ENCODE measurements around the gene MMP13. TPM values are rescaled to one million over a fixed set of nuclear protein-coding genes. Genes with fewer than 3 reads are reported as not detected.

MMP13 gene
- total RNA-seq, 2 experiments from 2014 or later, result not detected

GRCh38 chr11:102932678-102933077 is 22.9 kb downstream of the MMP13 start:
- no TSS peak for BruUV-seq (replicated peaks)
- H3K27ac ChIP-seq (ENCODE audit: low read depth, low read length, poor library complexity, severe bottlenecking), result no peak overlapping the region
- intact Hi-C loops (cut with micrococcal nuclease; ENCODE audit: unreplicated experiment), result no loop called here
- H2AFZ ChIP-seq (ENCODE audit: low read length), result no peak overlapping the region
- H3K4me1 ChIP-seq (ENCODE audit: insufficient read depth, low read length, poor library complexity, severe bottlenecking), result no peaks in the 10 kb centered on the region
- TF ChIP-seq CTCF (conservative IDR thresholded peaks at IDR 0.05; ENCODE audit: low read length) (no peak), EZH2phosphoT487 (IDR thresholded peaks at IDR 0.05; ENCODE audit: borderline replicate concordance, low read depth, low read length) (no peak)
- H4K20me1 ChIP-seq (ENCODE audit: insufficient read depth, low read length), result no peaks in the 10 kb centered on the region
- H3K4me2 ChIP-seq (ENCODE audit: low read length), result no peak overlapping the region
- no peaks in the 10 kb centered on the region for H3K9me3 ChIP-seq (ENCODE audit: low read length)
- H3K4me3 ChIP-seq (ENCODE audit: low read depth, low read length, poor library complexity, severe bottlenecking), result no peak overlapping the region
- ChIA-PET CTCF (ENCODE audit: unreplicated experiment) (no interaction called here), POLR2A (interaction anchor here (0.6 kb wide), 1 partner anchor 140 kb away, joined by 3 read pairs; no protein-coding TSS in a partner anchor)
- no peaks in the 10 kb centered on the region for H3K36me3 ChIP-seq (ENCODE audit: insufficient read depth, low read length)
- no peaks in the 10 kb centered on the region for H3K79me2 ChIP-seq (ENCODE audit: insufficient read depth, low read depth, low read length)
- no peaks in the 10 kb centered on the region for H3K9me2 ChIP-seq (ENCODE audit: insufficient read depth, low read length)
- no peak for DNase-seq (ENCODE audit: low spot score)

- DNase-seq (ENCODE audit: low spot score), result no peak
- TF ChIP-seq CTCF (conservative IDR thresholded peaks at IDR 0.05; ENCODE audit: low read length) (no peak), EZH2phosphoT487 (IDR thresholded peaks at IDR 0.05; ENCODE audit: borderline replicate concordance, low read depth, low read length) (no peak)
- H3K27ac ChIP-seq (ENCODE audit: low read depth, low read length, poor library complexity, severe bottlenecking), result no peak overlapping the region
- H3K36me3 ChIP-seq (ENCODE audit: insufficient read depth, low read length), result no peaks in the 10 kb centered on the region
- CTCF ChIA-PET (ENCODE audit: unreplicated experiment), result no interaction called here
- no peak overlapping the region for H3K4me2 ChIP-seq (ENCODE audit: low read length)
- no peaks in the 10 kb centered on the region for H3K4me1 ChIP-seq (ENCODE audit: insufficient read depth, low read length, poor library complexity, severe bottlenecking)
- no peaks in the 10 kb centered on the region for H3K9me2 ChIP-seq (ENCODE audit: insufficient read depth, low read length)
- H2AFZ ChIP-seq (ENCODE audit: low read length), result no peak overlapping the region
- H3K9me3 ChIP-seq (ENCODE audit: low read length), result no peaks in the 10 kb centered on the region
- POLR2A ChIA-PET, result interaction anchor here (0.9 kb wide), 1 partner anchor 15 kb away, joined by 3 read pairs; no protein-coding TSS in a partner anchor
- intact Hi-C loops (cut with micrococcal nuclease; ENCODE audit: unreplicated experiment), result no loop called here
- H3K4me3 ChIP-seq (ENCODE audit: low read depth, low read length, poor library complexity, severe bottlenecking), result no peak overlapping the region
- BruUV-seq (replicated peaks), result no TSS peak
- no peaks in the 10 kb centered on the region for H4K20me1 ChIP-seq (ENCODE audit: insufficient read depth, low read length)
- no peaks in the 10 kb centered on the region for H3K79me2 ChIP-seq (ENCODE audit: insufficient read depth, low read depth, low read length)
Observed at GRCh38 chr11:102930451-102930850, 25.1 kb downstream of the MMP13 start.

GRCh38 chr11:102929972-102930371 is 25.6 kb downstream of the MMP13 start:
- no peak for DNase-seq (ENCODE audit: low spot score)

More at GRCh38 chr11:102929972-102930371, 25.6 kb downstream of the MMP13 start:
- TF ChIP-seq EZH2phosphoT487 (IDR thresholded peaks at IDR 0.05; ENCODE audit: borderline replicate concordance, low read depth, low read length) (no peak), CTCF (conservative IDR thresholded peaks at IDR 0.05; ENCODE audit: low read length) (no peak)
- Histone ChIP-seq H3K4me2 (ENCODE audit: low read length) (no peak overlapping the region), H3K36me3 (ENCODE audit: insufficient read depth, low read length) (no peaks in the 10 kb centered on the region), H3K79me2 (ENCODE audit: insufficient read depth, low read depth, low read length) (no peaks in the 10 kb centered on the region), H3K27ac (ENCODE audit: low read depth, low read length, poor library complexity, severe bottlenecking) (no peak overlapping the region), H4K20me1 (ENCODE audit: insufficient read depth, low read length) (no peaks in the 10 kb centered on the region), H3K9me3 (ENCODE audit: low read length) (no peaks in the 10 kb centered on the region), H3K4me1 (ENCODE audit: insufficient read depth, low read length, poor library complexity, severe bottlenecking) (no peaks in the 10 kb centered on the region), H3K9me2 (ENCODE audit: insufficient read depth, low read length) (no peaks in the 10 kb centered on the region), H2AFZ (ENCODE audit: low read length) (no peak overlapping the region), H3K4me3 (ENCODE audit: low read depth, low read length, poor library complexity, severe bottlenecking) (no peak overlapping the region)
- intact Hi-C loops (cut with micrococcal nuclease; ENCODE audit: unreplicated experiment), result no loop called here
- CTCF ChIA-PET (ENCODE audit: unreplicated experiment), result no interaction called here
- no TSS peak for BruUV-seq (replicated peaks)
- POLR2A ChIA-PET, result interaction anchor here (0.9 kb wide), 1 partner anchor 15 kb away, joined by 3 read pairs; no protein-coding TSS in a partner anchor

Measured in OCI-LY7 (cell line).